Mammary epithelial cell (primary cell): ENCODE results near the gene ORAI1.

Source experiments
- EZH2 ChIP-seq: IDR thresholded peaks from 2 replicates; pipeline ENCODE4 v1.6.1; 2012; ENCODE audit warnings: low read length, inconsistent platforms, borderline replicate concordance
- TF ChIP-seq, protein P1 (sequence below), 2 donors: IDR thresholded peaks in 1 of 2; conservative IDR thresholded peaks in 1 of 2; 2 replicates each; pipeline ENCODE4 v1.5.1; 2011 to 2012; ENCODE audit warnings: inconsistent platforms in 2 of 2, low read length in 2 of 2, mild to moderate bottlenecking in 2 of 2, control low read depth in 1 of 2, low read depth in 1 of 2; ENCODE audit not compliant: insufficient read depth in 1 of 2; ENCODE audit errors: extremely low read depth in 1 of 2

DNA sequence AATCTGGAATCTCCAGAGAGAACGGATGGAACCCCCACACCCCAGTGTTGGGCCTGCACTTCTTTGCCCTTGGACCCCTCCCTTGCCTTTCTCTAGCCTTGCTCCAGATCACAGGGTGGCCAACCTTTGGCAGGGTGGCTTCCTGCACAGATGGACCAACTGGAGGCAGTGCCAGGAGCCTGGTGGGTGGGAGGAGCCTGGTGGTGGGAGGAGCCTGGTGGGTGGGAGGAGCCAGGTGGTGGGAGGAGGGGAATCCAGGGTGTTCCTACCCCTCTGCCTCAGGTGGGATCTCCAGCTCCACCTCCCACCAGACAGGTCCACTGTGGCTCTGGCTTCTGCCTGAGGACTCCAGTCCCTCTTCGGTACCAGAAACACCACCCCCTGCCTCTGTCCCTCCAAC lies 15.0 kb upstream of the ORAI1 start:
- TF ChIP-seq, protein P1, sequence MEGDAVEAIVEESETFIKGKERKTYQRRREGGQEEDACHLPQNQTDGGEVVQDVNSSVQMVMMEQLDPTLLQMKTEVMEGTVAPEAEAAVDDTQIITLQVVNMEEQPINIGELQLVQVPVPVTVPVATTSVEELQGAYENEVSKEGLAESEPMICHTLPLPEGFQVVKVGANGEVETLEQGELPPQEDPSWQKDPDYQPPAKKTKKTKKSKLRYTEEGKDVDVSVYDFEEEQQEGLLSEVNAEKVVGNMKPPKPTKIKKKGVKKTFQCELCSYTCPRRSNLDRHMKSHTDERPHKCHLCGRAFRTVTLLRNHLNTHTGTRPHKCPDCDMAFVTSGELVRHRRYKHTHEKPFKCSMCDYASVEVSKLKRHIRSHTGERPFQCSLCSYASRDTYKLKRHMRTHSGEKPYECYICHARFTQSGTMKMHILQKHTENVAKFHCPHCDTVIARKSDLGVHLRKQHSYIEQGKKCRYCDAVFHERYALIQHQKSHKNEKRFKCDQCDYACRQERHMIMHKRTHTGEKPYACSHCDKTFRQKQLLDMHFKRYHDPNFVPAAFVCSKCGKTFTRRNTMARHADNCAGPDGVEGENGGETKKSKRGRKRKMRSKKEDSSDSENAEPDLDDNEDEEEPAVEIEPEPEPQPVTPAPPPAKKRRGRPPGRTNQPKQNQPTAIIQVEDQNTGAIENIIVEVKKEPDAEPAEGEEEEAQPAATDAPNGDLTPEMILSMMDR (conservative IDR thresholded peaks at IDR 0.05 in 1 of 2, IDR thresholded peaks at IDR 0.05 in 1 of 2; ENCODE audit: extremely low read depth in 1 of 2, insufficient read depth in 1 of 2, low read depth in 1 of 2, low read length in 2 of 2), result no peak
- no peak for TF ChIP-seq EZH2
